Loucy (cell line): Measurements from ENCODE around the gene AFF3.

Experiments used
- H2AFZ ChIP-seq: fragments of 200-600 bp; sonication (generic); 2 replicates; pipeline ENCODE4 v1.6.0; 2016; ENCODE audit warnings: antibody characterized with exemption, mild to moderate bottlenecking, low read length, moderate library complexity
- H3F3A ChIP-seq: fragments of 200-600 bp; 2 replicates; pipeline ENCODE4 v1.6.0; 2016; ENCODE audit warnings: antibody characterized with exemption, low read depth, mild to moderate bottlenecking
- H3K27me3 ChIP-seq: fragments of 200-600 bp; sonication (generic); 2 replicates; pipeline ENCODE4 v1.6.1; 2014; ENCODE audit warnings: low read length, mild to moderate bottlenecking; ENCODE audit not compliant: insufficient read depth, poor library complexity, severe bottlenecking
- H3K36me3 ChIP-seq: fragments of 200-600 bp; sonication (generic); 2 replicates; pipeline ENCODE4 v1.6.1; 2016; ENCODE audit warnings: low read length; ENCODE audit not compliant: insufficient read depth
- H3K4me1 ChIP-seq: fragments of 200-600 bp; sonication (generic); 2 replicates; pipeline ENCODE4 v1.5.1; 2014; ENCODE audit warnings: low read length, mild to moderate bottlenecking; ENCODE audit not compliant: insufficient read depth, poor library complexity, severe bottlenecking
- H3K4me2 ChIP-seq: fragments of 200-600 bp; sonication (generic); 2 replicates; pipeline ENCODE4 v1.6.0; 2014; ENCODE audit warnings: antibody characterized with exemption, low read length, low read depth, mild to moderate bottlenecking; ENCODE audit not compliant: poor library complexity, severe bottlenecking
- H3K4me3 ChIP-seq: fragments of 200-600 bp; sonication (generic); 2 replicates; pipeline ENCODE4 v1.5.1; 2014; ENCODE audit warnings: low read length, mild to moderate bottlenecking, mixed read lengths; ENCODE audit not compliant: poor library complexity, severe bottlenecking
- H3K79me2 ChIP-seq: fragments of 200-600 bp; sonication (generic); 2 replicates; pipeline ENCODE4 v1.6.1; 2014; ENCODE audit warnings: low read length; ENCODE audit not compliant: insufficient read depth
- H3K9ac ChIP-seq: fragments of 200-600 bp; sonication (generic); 2 replicates; pipeline ENCODE4 v1.6.0; 2014; ENCODE audit warnings: mild to moderate bottlenecking, low read depth, low read length, moderate library complexity; ENCODE audit not compliant: poor library complexity, severe bottlenecking
- H3K9me2 ChIP-seq: fragments of 200-600 bp; sonication (generic); replicated peaks from 2 replicates; pipeline ENCODE4 v1.6.1; 2016; ENCODE audit warnings: low read depth, low read length, mixed read lengths
- H3K9me3 ChIP-seq: fragments of 200-600 bp; sonication (generic); 2 replicates; pipeline ENCODE4 v1.6.1; 2014; ENCODE audit warnings: mild to moderate bottlenecking, antibody characterized with exemption, low read length, low read depth; ENCODE audit not compliant: insufficient read depth
- H4K20me1 ChIP-seq: fragments of 200-600 bp; sonication (generic); 2 replicates; pipeline ENCODE4 v1.6.0; 2014; ENCODE audit warnings: antibody characterized with exemption, low read length, mild to moderate bottlenecking; ENCODE audit not compliant: insufficient read depth, poor library complexity, severe bottlenecking
- CTCF ChIP-seq: fragments of 200-600 bp; sonication (generic); conservative IDR thresholded peaks from 2 replicates; pipeline ENCODE4 v1.5.1; 2014; ENCODE audit warnings: mild to moderate bottlenecking, antibody characterized with exemption, low read length
- EZH2phosphoT487 ChIP-seq: fragments of 200-600 bp; IDR thresholded peaks from 2 replicates; pipeline ENCODE4 v1.6.1; 2018; ENCODE audit warnings: antibody characterized with exemption, mild to moderate bottlenecking, moderate library complexity, borderline replicate concordance

The AFF3 gene

GRCh38 chr2:99651930-99652670 lies 490.3 kb downstream of the AFF3 start:
- Histone ChIP-seq H4K20me1 (no peaks in the 10 kb centered on the region), H3K27me3 (no peaks in the 10 kb centered on the region), H2AFZ (no peak overlapping the region), H3K9ac (no peak overlapping the region), H3K9me2 (no peaks in the 10 kb centered on the region), H3K79me2 (no peaks in the 10 kb centered on the region), H3K9me3 (no peaks in the 10 kb centered on the region), H3F3A (no peaks in the 10 kb centered on the region), H3K36me3 (no peaks in the 10 kb centered on the region), H3K4me1 (no peaks in the 10 kb centered on the region), H3K4me3 (no peak overlapping the region), H3K4me2 (no peak overlapping the region)
- TF ChIP-seq CTCF (no peak), EZH2phosphoT487 (no peak)

- Histone ChIP-seq H3K9me2 (no peaks in the 10 kb centered on the region), H3K36me3 (no peaks in the 10 kb centered on the region), H3K4me3 (no peak overlapping the region), H3F3A (no peaks in the 10 kb centered on the region), H4K20me1 (no peaks in the 10 kb centered on the region), H3K27me3 (no peaks in the 10 kb centered on the region), H3K4me1 (no peaks in the 10 kb centered on the region), H3K79me2 (no peaks in the 10 kb centered on the region), H3K4me2 (no peak overlapping the region), H3K9me3 (no peaks in the 10 kb centered on the region), H2AFZ (no peak overlapping the region), H3K9ac (no peak overlapping the region)
- TF ChIP-seq EZH2phosphoT487 = no peak
- no peak for TF ChIP-seq CTCF
Observed at GRCh38 chr2:99648906-99649789, 493.2 kb downstream of the AFF3 start.

DNA sequence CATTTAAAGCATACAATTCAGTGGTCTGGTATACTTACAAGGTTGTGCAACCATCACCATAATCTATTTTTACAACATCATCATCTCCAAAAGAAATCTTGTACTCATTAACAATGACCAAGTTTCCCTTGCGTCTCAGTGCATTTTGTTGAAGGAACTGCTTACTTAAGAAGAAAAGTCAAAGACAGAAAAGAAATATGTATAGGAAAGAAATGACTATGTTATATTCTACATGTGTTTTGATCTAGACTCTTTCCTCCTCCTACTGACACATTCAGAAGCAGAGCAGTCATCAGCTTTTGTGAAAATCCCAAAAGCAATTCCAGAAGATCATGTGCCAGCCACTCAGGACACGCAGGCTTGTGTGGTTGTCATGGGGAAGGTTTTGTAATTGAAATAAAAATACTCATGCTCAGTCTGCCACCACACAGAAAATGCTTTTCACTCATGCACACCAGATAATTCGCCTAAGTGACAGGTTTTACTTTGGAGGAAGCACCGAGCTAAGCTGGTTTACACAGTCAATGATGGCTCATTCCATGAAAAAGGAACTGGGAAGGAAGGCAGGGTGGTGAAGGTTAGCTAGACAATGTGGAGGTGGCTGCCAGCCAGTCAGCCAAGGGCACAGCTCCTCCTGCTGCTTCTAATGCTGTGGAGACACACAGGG lies 494.1 kb downstream of the AFF3 start:
- no peaks in the 10 kb centered on the region for H3K36me3 ChIP-seq
- H3K4me3 ChIP-seq = no peak overlapping the region
- TF ChIP-seq CTCF (no peak), EZH2phosphoT487 (no peak)
- no peaks in the 10 kb centered on the region for H3K79me2 ChIP-seq
- no peak overlapping the region for H2AFZ ChIP-seq
- no peaks in the 10 kb centered on the region for H3K27me3 ChIP-seq
- no peak overlapping the region for H3K4me2 ChIP-seq
- H4K20me1 ChIP-seq = no peaks in the 10 kb centered on the region
- no peaks in the 10 kb centered on the region for H3K9me2 ChIP-seq
- H3K9me3 ChIP-seq = no peaks in the 10 kb centered on the region
- H3K9ac ChIP-seq = no peak overlapping the region
- no peaks in the 10 kb centered on the region for H3F3A ChIP-seq
- no peaks in the 10 kb centered on the region for H3K4me1 ChIP-seq
